GM23338 (cell line): ENCODE data around the gene FKBP8. TPM values are rescaled to one million over a fixed set of nuclear protein-coding genes. Genes with fewer than 3 reads are reported as not detected.

ENCODE experiments used
- ATAC-seq: fragments of 200-7000 bp; cut with Tn5 transposase; 3 replicates; pipeline ENCODE4 v1.9.1; 2020
- DNase-seq: peaks from one replicate; pipeline ENCODE4 v3.0.0-alpha.2; 2015; ENCODE audit warnings: low spot score
- H2AFZ ChIP-seq: fragments of 200-600 bp; sonication (generic); 2 replicates; pipeline ENCODE4 v1.8.0; 2016; ENCODE audit warnings: antibody characterized with exemption, mild to moderate bottlenecking, moderate library complexity
- H3F3A ChIP-seq: fragments of 200-600 bp; sonication (generic); replicated peaks from 2 replicates; pipeline ENCODE4 v1.8.0; 2017; ENCODE audit warnings: antibody characterized with exemption, mixed run types, low read depth
- H3K27ac ChIP-seq: fragments of 200-600 bp; sonication (generic); 2 replicates; pipeline ENCODE4 v1.6.1; 2016; ENCODE audit warnings: low read depth
- H3K27me3 ChIP-seq: fragments of 200-600 bp; sonication (generic); 2 replicates; pipeline ENCODE4 v1.8.0; 2016; ENCODE audit warnings: mild to moderate bottlenecking, mixed run types, moderate library complexity; ENCODE audit not compliant: insufficient read depth
- H3K36me3 ChIP-seq: fragments of 200-600 bp; sonication (generic); 2 replicates; pipeline ENCODE4 v1.8.0; 2016; ENCODE audit warnings: mild to moderate bottlenecking; ENCODE audit not compliant: insufficient read depth
- H3K4me1 ChIP-seq: fragments of 200-600 bp; sonication (generic); 2 replicates; pipeline ENCODE4 v1.8.0; 2016; ENCODE audit warnings: mild to moderate bottlenecking, moderate library complexity; ENCODE audit not compliant: insufficient read depth
- H3K4me2 ChIP-seq: fragments of 200-600 bp; sonication (generic); 2 replicates; pipeline ENCODE4 v1.7.1; 2017; ENCODE audit warnings: mixed run types
- H3K4me3 ChIP-seq: fragments of 200-600 bp; sonication (generic); 2 replicates; pipeline ENCODE4 v1.6.1; 2016; ENCODE audit warnings: mixed run types
- H3K79me2 ChIP-seq: fragments of 200-600 bp; sonication (generic); replicated peaks from 2 replicates; pipeline ENCODE4 v1.8.0; 2017; ENCODE audit warnings: mild to moderate bottlenecking; ENCODE audit not compliant: insufficient read depth
- H3K9me2 ChIP-seq: fragments of 200-600 bp; sonication (generic); 2 replicates; pipeline ENCODE4 v1.8.0; 2017; ENCODE audit not compliant: insufficient read depth
- H4K20me1 ChIP-seq: fragments of 200-600 bp; sonication (generic); replicated peaks from 2 replicates; pipeline ENCODE4 v1.8.0; 2017; ENCODE audit warnings: mild to moderate bottlenecking; ENCODE audit not compliant: insufficient read depth
- H3K27ac Mint-ChIP-seq: 2 replicates; pipeline ENCODE4 v1.8.0; 2020; ENCODE audit warnings: inconsistent platforms, mild to moderate bottlenecking, moderate library complexity, mixed read lengths
- H3K27me3 Mint-ChIP-seq: 3 replicates; pipeline ENCODE4 v1.8.0; 2022; ENCODE audit warnings: low read depth, mild to moderate bottlenecking, moderate library complexity, mixed read lengths, inconsistent platforms; ENCODE audit not compliant: insufficient read depth, poor library complexity
- H3K36me3 Mint-ChIP-seq: 3 replicates; pipeline ENCODE4 v1.8.0; 2021; ENCODE audit warnings: low read depth, mild to moderate bottlenecking, inconsistent platforms, moderate library complexity, mixed read lengths
- H3K4me1 Mint-ChIP-seq: 3 replicates; pipeline ENCODE4 v1.8.0; 2020; ENCODE audit warnings: mild to moderate bottlenecking, inconsistent platforms, mixed read lengths
- H3K4me3 Mint-ChIP-seq: 3 replicates; pipeline ENCODE4 v1.8.0; 2021; ENCODE audit warnings: moderate library complexity, mild to moderate bottlenecking, inconsistent platforms, mixed read lengths
- H3K9me3 Mint-ChIP-seq: 3 replicates; pipeline ENCODE4 v1.8.0; 2020; ENCODE audit warnings: moderate library complexity, mild to moderate bottlenecking, inconsistent platforms, mixed read lengths
- CREB1 ChIP-seq: fragments of 250-450 bp; sonication (Bioruptor Pico); IDR thresholded peaks from 2 replicates; pipeline ENCODE4 v1.5.0; 2020; ENCODE audit warnings: low read depth, mild to moderate bottlenecking, moderate library complexity
- CTCF ChIP-seq, 2 experiments: fragments of 200-600 bp in 1 of 2; sonication (generic) in 1 of 2; conservative IDR thresholded peaks; 2 replicates each; pipeline versions ENCODE4 v1.5.1 to v1.6.1; 2016 to 2017; ENCODE audit warnings: antibody characterized with exemption in 2 of 2, low read depth in 2 of 2, mild to moderate bottlenecking in 2 of 2, moderate library complexity in 1 of 2
- ETS1 ChIP-seq: IDR thresholded peaks from 2 replicates; pipeline ENCODE4 v1.6.1; 2016; ENCODE audit warnings: antibody characterized with exemption
- EZH2 ChIP-seq: fragments of 200-600 bp; sonication (generic); IDR thresholded peaks from one replicate; pipeline ENCODE4 v1.8.0; 2017; ENCODE audit warnings: antibody characterized with exemption, mild to moderate bottlenecking, low read depth; ENCODE audit not compliant: unreplicated experiment
- EZH2phosphoT487 ChIP-seq: fragments of 200-600 bp; sonication (generic); IDR thresholded peaks from one replicate; pipeline ENCODE4 v1.8.1; 2018; ENCODE audit warnings: antibody characterized with exemption; ENCODE audit not compliant: unreplicated experiment
- JUNB ChIP-seq: IDR thresholded peaks from one replicate; pipeline ENCODE4 v1.6.1; 2016; ENCODE audit warnings: antibody characterized with exemption; ENCODE audit not compliant: unreplicated experiment
- NANOG ChIP-seq: IDR thresholded peaks from 2 replicates; pipeline ENCODE4 v1.6.1; 2016; ENCODE audit warnings: antibody characterized with exemption, borderline replicate concordance
- POLR2AphosphoS5 ChIP-seq: IDR thresholded peaks from 2 replicates; pipeline ENCODE4 v1.6.1; 2016; ENCODE audit warnings: antibody characterized with exemption, low read depth
- REST ChIP-seq: IDR thresholded peaks from one replicate; pipeline ENCODE4 v1.6.1; 2018; ENCODE audit warnings: antibody characterized with exemption; ENCODE audit not compliant: unreplicated experiment
- STAT1 ChIP-seq: IDR thresholded peaks from one replicate; pipeline ENCODE4 v1.6.1; 2016; ENCODE audit warnings: antibody characterized with exemption; ENCODE audit not compliant: unreplicated experiment
- ZNF114 ChIP-seq: fragments of 250-450 bp; sonication (Bioruptor Pico); IDR thresholded peaks from 2 replicates; pipeline ENCODE4 v1.5.0; 2020; ENCODE audit warnings: mild to moderate bottlenecking, moderate library complexity
- ZNF331 ChIP-seq: fragments of 250-450 bp; sonication (Bioruptor Pico); IDR thresholded peaks from 2 replicates; pipeline ENCODE4 v1.5.0; 2020; ENCODE audit warnings: low read depth, mild to moderate bottlenecking, moderate library complexity
- ZNF462 ChIP-seq: fragments of 250-450 bp; sonication (Bioruptor Pico); IDR thresholded peaks from 2 replicates; pipeline ENCODE4 v1.5.0; 2020; ENCODE audit warnings: mild to moderate bottlenecking, moderate library complexity
- polyA plus RNA-seq: library from polyadenylated mRNA; unstranded; fragments of >200 nt; fragmentation: Nextera tagmentation; extraction: Ambion mirVana; gene quantifications from 2 replicates; pipeline ENCODE4 v1.2.1, GENCODE V29; 2016
- total RNA-seq: library from RNA; depleted of rRNA; stranded (reverse); fragments of >200 nt; shearing (Covaris generic); gene quantifications from 2 replicates; pipeline ENCODE4 v1.2.3, GENCODE V29; 2014

FKBP8 gene
- total and polyA plus RNA-seq, 2 experiments from 2014 or later, result 158 to 367 TPM

- no peak overlapping the region for H3K27ac ChIP-seq
- no peaks in the 10 kb centered on the region for H3K36me3 ChIP-seq
- TF ChIP-seq ZNF114 (CRISPR knock-in tag) (no peak), NANOG (no peak), CREB1 (CRISPR knock-in tag) (no peak), JUNB (no peak), ZNF462 (CRISPR knock-in tag) (no peak), CTCF (conservative IDR thresholded peaks at IDR 0.05; ENCODE audit: low read depth in 2 of 2) (no peak), EZH2phosphoT487 (no peak), STAT1 (no peak), REST (no peak), POLR2AphosphoS5 (no peak), EZH2 (no peak), ETS1 (no peak), ZNF331 (CRISPR knock-in tag) (no peak)
- Mint-ChIP-seq H3K27ac (no peak overlapping the region), H3K36me3 (no peaks in the 10 kb centered on the region), H3K4me3 (no peak overlapping the region; the same call in 2 of the 3 replicates), H3K27me3 (peaks cover 9% of the 10 kb centered on the region), H3K9me3 (no peaks in the 10 kb centered on the region), H3K4me1 (peaks cover 45% of the 10 kb centered on the region)
- H4K20me1 ChIP-seq, result peaks cover 42% of the 10 kb centered on the region
- no peaks in the 10 kb centered on the region for H3K9me2 ChIP-seq
- no peak for DNase-seq
- no peak overlapping the region for H2AFZ ChIP-seq
- H3K79me2 ChIP-seq, result peaks cover 50% of the 10 kb centered on the region
- 0 out of 2 replicates have a peak, but pooled peaks cover 7% of the 10 kb centered on the region for H3F3A ChIP-seq
- no peaks in the 10 kb centered on the region for H3K27me3 ChIP-seq
- no peak overlapping the region for H3K4me3 ChIP-seq
- no peaks in the 10 kb centered on the region; the same call in 1 of the 2 replicates for H3K4me1 ChIP-seq
- ATAC-seq, result no peak
- H3K4me2 ChIP-seq, result no peak overlapping the region
Observed at GRCh38 chr19:18490728-18491127, 52.6 kb downstream of the FKBP8 start.
